GM19397 (cell line): ENCODE results near the gene LCN2.
"Not testable (repeated sequence)": the region's sequence is repeated elsewhere in the genome, so short reads cannot be mapped to it uniquely, and the experiment has no call there.

Source experiments
- ATAC-seq: cut with Tn5 transposase; IDR thresholded peaks from one replicate; pipeline ENCODE4 v1.9.1; 2021; ENCODE audit warnings: mild to moderate bottlenecking, moderate library complexity; ENCODE audit not compliant: unreplicated experiment

The LCN2 gene

GRCh38 chr9:128163523-128164306 is 14.5 kb downstream of the LCN2 start:
- ATAC-seq: no peak

GRCh38 chr9:128164307-128164885 is 15.1 kb downstream of the LCN2 start:
- ATAC-seq: no peak

DNA sequence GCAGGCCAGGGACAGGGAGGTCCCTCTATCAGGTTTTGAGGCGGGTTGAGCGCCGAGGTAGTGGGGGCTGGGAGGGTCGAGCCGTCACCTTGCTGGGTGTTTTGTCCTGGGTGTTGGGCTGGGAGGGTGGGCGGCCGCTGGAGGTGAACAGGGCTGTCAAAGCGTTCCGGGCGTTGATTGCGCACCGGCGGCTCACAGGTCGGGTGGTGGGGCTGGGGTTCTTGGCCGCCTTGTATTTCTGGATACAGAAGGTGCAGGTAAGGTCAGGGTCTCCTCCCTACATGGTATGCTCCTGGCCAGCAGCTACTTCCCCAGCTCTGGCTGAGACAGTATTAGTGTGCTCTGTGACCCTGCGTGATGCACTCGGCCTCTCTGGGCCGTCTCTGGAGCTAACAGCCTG is 16.9 kb downstream of the LCN2 start:
- ATAC-seq: no peak

- no peak for ATAC-seq
These were observed 18.0 kb downstream of the LCN2 start for GRCh38 chr9:128167209-128167608.

DNA sequence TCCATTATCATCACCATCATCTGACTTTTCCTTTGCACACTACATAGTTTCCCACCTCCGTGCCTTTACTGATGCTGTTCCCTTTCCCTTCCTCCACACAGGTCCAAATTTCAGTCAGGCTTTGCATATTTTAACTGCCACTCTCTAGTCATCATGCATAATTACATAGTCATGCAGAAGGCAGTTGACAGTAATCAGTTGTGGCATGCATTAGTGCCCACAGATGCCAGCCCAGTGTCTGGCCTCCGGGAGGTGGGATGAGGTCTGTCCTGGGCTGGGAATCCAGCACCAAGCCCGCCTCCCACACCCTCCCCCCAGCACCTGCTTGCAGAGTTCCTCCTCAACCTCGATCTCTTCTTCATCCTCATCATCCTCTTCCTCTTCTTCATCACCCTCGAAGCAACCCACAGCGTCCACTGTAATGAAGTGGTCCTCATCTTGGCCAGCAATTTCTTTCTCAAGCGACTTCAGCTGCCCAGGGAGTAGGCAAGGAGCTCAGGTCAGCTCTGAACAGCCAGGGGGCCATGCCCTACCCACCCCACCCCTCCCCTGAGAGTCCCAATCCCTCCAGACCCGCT is 19.6 kb downstream of the LCN2 start:
- ATAC-seq: no peak

- no peak for ATAC-seq
These were observed 20.2 kb downstream of the LCN2 start for GRCh38 chr9:128169492-128169891.

- no peak for ATAC-seq
These were observed 20.7 kb downstream of the LCN2 start for GRCh38 chr9:128169925-128170324.

GRCh38 chr9:128174062-128174461 is 24.8 kb downstream of the LCN2 start:
- no peak for ATAC-seq

GRCh38 chr9:128175102-128175563 is 25.9 kb downstream of the LCN2 start:
- no peak for ATAC-seq

DNA sequence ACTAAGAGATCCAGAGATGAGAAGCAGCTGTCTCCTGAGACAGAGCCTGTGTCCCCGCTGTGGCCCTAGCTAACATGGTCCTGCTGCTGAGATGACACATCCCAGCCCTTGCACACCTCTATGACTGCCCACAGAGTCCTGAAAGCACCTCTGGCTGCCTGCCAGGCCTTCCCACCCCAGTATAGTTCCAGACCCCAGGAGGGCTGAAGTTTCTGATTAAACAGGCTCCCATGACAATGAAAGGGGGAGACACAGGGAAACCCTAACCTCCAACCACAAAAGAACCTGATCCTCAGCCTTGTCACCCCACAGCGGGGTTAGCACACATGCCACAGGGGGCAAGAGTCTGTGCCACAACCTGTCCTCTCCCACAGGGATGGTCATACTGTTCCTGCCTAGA is 26.5 kb downstream of the LCN2 start:
- no peak for ATAC-seq

DNA sequence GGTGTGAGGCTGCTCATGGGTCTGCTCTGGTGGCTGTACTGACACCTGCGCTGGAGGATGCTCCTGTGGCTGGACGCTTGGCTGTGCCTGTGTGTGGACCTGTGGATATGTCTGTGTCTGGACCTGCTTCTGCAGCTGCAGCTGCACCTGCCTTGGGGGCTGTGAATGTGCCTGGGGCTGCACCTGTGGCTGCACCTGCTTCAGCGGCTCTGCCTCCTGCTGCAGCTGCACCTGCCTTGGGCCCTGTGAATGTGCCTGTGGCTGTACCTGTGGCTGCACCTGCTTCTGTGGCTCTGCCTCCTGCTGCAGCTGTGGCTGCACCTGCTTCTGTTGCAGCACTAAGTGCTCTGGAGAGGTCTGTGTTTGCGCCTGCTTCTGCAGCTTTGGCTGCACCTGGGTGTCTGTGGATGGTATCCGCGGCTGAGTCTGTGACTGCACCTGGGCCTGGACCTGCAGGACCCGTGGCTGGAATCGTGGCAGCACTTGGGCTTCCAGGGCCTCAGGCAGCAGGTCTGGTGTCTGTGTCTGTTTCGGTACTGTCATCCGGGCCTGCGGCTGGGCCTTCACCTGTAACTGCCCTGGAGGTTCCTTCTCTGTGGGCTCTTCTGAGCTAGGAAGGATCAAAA is 29.7 kb downstream of the LCN2 start:
- no peak for ATAC-seq

DNA sequence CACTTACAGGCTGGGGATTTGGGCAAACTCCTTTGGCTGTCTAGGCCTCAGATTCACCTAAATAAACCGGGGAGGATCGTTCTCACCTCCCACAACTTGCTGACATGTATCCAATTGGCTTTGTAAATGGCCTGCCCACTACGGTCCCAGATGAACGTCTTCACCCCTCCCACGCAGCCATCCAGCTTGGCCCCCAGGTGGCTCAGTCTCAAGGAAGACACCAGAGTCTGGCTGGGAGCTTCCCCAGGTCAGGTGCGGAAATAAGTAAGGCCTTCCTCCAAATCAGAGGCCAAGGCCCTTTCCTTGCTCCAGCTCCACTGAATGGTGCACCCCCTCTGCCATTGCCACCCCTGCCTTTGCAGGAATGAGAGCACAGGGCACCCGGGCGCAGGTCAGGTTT is 30.7 kb downstream of the LCN2 start:
- no peak for ATAC-seq

- no peak for ATAC-seq
These were observed 31.2 kb downstream of the LCN2 start for GRCh38 chr9:128180447-128180846.

DNA sequence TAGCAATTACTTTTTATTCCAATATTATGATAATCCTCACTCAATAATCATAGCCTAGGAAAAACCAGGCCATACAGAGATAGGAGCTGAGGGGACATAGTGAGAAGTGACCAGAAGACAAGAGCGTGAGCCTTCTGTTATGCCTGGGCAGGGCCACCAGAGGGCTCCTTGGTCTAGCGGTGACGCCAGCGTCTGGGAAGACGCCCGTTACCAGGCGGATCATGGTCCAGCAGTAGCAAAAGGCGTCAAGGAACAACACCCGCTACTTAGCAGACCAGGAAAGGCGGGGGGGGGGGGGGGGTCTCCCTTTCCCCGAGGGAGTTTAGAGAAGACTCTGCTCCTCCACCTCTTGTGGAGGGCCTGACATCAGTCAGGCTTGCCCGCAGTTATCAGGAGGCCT is 32.2 kb downstream of the LCN2 start:
- not testable (repeated sequence) for ATAC-seq

DNA sequence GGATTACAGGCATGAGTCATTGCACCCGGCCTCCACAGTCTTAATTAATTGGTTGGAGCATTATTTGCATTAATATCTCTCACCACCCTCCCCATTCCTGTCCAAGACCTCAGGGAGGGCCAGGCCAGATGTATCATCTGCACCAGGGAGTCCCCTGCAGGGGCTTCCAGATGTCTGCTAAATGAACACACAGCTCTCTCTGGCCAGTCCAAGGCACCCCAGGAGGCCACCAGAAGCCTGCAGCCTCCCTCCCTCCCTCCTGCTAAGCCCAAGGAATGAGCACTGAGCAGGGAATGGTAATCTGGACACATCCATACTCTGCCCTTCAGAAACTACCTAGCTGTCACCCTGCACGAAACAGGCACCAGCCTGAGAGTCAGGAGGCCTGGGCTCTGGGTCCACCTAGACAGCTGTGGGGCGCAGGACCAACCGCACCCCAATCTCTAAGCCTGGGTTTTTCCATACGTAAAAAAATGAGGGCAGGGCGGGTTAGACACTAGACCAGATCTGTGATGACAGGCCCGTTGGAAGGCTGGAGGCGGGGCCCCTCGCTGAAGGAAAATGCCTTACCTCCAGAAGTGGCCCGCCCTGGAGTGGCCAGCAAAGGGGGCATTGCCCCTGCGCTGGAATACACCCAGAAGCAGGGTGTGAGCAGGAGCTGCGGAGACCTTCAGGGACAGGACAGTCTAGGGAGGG is 33.8 kb downstream of the LCN2 start:
- no peak for ATAC-seq

GRCh38 chr9:128185979-128186965 is 37.0 kb downstream of the LCN2 start:
- ATAC-seq: no peak

DNA sequence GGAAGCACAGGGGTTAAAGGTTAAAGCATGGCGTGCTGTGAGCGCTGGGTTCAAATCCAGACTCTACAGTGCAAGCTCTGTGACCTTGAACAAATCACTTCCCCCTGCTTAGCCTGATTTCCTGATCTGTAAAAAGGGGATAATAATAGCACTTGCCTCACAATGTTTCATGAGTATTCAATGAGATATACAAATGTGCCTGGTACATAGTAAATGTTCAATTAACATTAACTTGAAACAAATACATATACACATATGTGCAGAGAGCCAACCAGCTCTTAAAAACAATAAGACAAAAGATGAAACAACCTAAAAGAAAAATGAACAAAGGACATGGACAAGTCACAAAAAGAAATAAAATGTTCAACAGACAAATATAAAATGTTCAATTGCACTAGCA is 38.1 kb downstream of the LCN2 start:
- no peak for ATAC-seq

DNA sequence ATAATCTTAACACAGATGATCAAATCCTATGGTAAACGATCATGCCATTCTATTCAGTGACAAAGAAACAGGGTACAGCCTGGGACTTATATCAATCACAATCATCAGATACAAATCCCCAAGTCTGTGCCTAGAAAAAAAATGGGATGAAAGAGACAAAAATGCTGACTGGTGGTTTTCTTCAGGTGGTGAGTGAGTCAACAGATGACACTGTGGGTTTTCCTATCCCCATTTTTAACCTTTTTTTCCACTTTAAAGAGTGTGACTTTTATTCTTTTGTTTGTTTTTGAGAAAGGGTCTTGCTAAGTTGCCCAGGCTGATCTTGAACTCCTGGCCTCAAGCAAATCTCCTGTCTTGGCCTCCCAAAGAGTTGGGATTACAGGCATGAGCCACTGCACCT is 39.0 kb downstream of the LCN2 start:
- ATAC-seq: no peak

DNA sequence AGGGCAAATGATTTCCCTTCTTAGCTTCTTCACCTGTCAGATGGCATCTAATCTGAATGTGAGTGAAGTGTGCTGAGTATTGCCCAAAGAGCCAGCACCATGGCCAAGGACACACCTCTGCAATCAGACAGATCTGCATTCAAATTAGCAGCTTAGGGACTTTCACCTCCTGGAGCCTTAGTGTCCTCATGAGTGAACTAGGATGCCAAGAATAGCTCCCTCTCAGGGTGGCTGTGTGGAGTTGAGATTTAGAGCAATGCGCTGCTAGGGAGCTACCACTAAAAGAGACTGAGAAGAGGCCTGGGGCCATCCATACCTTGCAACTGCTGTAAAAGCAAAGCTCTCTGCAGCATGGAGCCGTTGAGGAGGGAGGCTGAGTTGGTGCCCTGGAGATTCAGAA is 40.8 kb downstream of the LCN2 start:
- no peak for ATAC-seq
